ENCODE data around the gene CELF1. TPM values are rescaled to one million over a fixed set of nuclear protein-coding genes. Genes with fewer than 3 reads are reported as not detected.

CELF1 gene
- total RNA-seq, 1 donor from 2014 or later, result 136 TPM

GRCh38 chr11:47495011-47495855 lies 57.7 kb downstream of the CELF1 start:
- no peak for DNase-seq
- ChIA-PET POLR2A (no interaction called here), CTCF (no interaction called here)
- intact Hi-C loops (cut with micrococcal nuclease), result no loop called here
- Mint-ChIP-seq H3K4me1 (peaks cover 30% of the 10 kb centered on the region), H3K27me3 (no peaks in the 10 kb centered on the region), H3K9me3 (no peaks in the 10 kb centered on the region), H3K4me3 (no peak overlapping the region), H3K36me3 (ENCODE audit: low read depth) (peaks cover 36% of the 10 kb centered on the region), H3K27ac (no peak overlapping the region)
- no peak for ATAC-seq (ENCODE audit: low read depth)
- TF ChIP-seq CTCF (IDR thresholded peaks at IDR 0.05), result no peak

GRCh38 chr11:47489395-47489755 lies 63.6 kb downstream of the CELF1 start:
- Mint-ChIP-seq H3K27ac (no peak overlapping the region), H3K4me1 (peaks cover 8% of the 10 kb centered on the region), H3K27me3 (no peaks in the 10 kb centered on the region), H3K4me3 (no peak overlapping the region), H3K9me3 (no peaks in the 10 kb centered on the region), H3K36me3 (ENCODE audit: low read depth) (peaks cover 65% of the 10 kb centered on the region)
- intact Hi-C loops (cut with micrococcal nuclease), result no loop called here
- DNase-seq, result no peak
- ChIA-PET CTCF (no interaction called here), POLR2A (no interaction called here)
- ATAC-seq (ENCODE audit: low read depth), result no peak
- TF ChIP-seq CTCF (IDR thresholded peaks at IDR 0.05), result no peak

- Mint-ChIP-seq H3K36me3 (ENCODE audit: low read depth) (peaks cover 65% of the 10 kb centered on the region), H3K4me1 (peaks cover 6% of the 10 kb centered on the region), H3K27me3 (no peaks in the 10 kb centered on the region), H3K27ac (no peak overlapping the region), H3K4me3 (no peak overlapping the region), H3K9me3 (no peaks in the 10 kb centered on the region)
- POLR2A ChIA-PET, result no interaction called here
- ATAC-seq (ENCODE audit: low read depth), result no peak
- no peak for DNase-seq
- CTCF ChIA-PET, result no interaction called here
- intact Hi-C loops (cut with micrococcal nuclease), result no loop called here
- TF ChIP-seq CTCF (IDR thresholded peaks at IDR 0.05), result no peak
These were observed 64.1 kb downstream of the CELF1 start for GRCh38 chr11:47488674-47489394.

- Mint-ChIP-seq H3K36me3 (ENCODE audit: low read depth) (peaks cover 69% of the 10 kb centered on the region), H3K27me3 (no peaks in the 10 kb centered on the region)
These were observed 64.8 kb downstream of the CELF1 start for GRCh38 chr11:47488111-47488510.

More at GRCh38 chr11:47488111-47488510, 64.8 kb downstream of the CELF1 start:
- POLR2A ChIA-PET, result no interaction called here
- Mint-ChIP-seq H3K4me3 (no peak overlapping the region), H3K27ac (no peak overlapping the region), H3K9me3 (no peaks in the 10 kb centered on the region), H3K4me1 (peaks cover 3% of the 10 kb centered on the region)
- DNase-seq (no peak), ATAC-seq (ENCODE audit: low read depth) (no peak)
- intact Hi-C loops (cut with micrococcal nuclease), result no loop called here
- TF ChIP-seq CTCF (IDR thresholded peaks at IDR 0.05), result no peak
- CTCF ChIA-PET, result no interaction called here
